Upper lobe of left lung (tissue), 6 donors: ENCODE data around the gene MLXIPL. TPM values are rescaled to one million over a fixed set of nuclear protein-coding genes. Genes with fewer than 3 reads are reported as not detected.

Experiments used
- ATAC-seq, 2 donors: fragments of 200-7000 bp; cut with Tn5 transposase; one replicate each; pipeline ENCODE4 v1.9.1; 2022; ENCODE audit warnings: mild to moderate bottlenecking in 2 of 2, moderate library complexity in 2 of 2; ENCODE audit not compliant: low FRiP score in 2 of 2
- DNase-seq, 2 donors: peaks; one replicate each; pipeline ENCODE4 v3.0.0-alpha.2; 2019 to 2020
- H3K27ac ChIP-seq, 4 donors: fragments of 200-600 bp; sonication (generic); one replicate each; pipeline ENCODE4 v1.5.1; 2016 to 2019
- H3K27me3 ChIP-seq, 4 donors: fragments of 200-600 bp; sonication (generic); one replicate each; pipeline ENCODE4 v1.5.1; 2017 to 2019
- H3K36me3 ChIP-seq, 4 donors: fragments of 200-600 bp; sonication (generic); one replicate each; pipeline ENCODE4 v1.5.1; 2016 to 2019
- H3K4me1 ChIP-seq, 4 donors: fragments of 200-600 bp; sonication (generic); one replicate each; pipeline ENCODE4 v1.5.1; 2018 to 2019
- H3K4me3 ChIP-seq, 4 donors: fragments of 200-600 bp; sonication (generic); one replicate each; pipeline ENCODE4 v1.5.1; 2017 to 2019; ENCODE audit warnings: mild to moderate bottlenecking in 2 of 4, moderate library complexity in 1 of 4
- H3K9me3 ChIP-seq, 4 donors: fragments of 200-600 bp; sonication (generic); one replicate each; pipeline ENCODE4 v1.5.1; 2018 to 2019
- CTCF ChIP-seq, 6 experiments: fragments of 450-650 bp in 4 of 6; fragments of 200-600 bp in 2 of 6; sonication (generic) in 2 of 6; IDR thresholded peaks; one replicate each; pipeline ENCODE4 v1.5.1; 2016 to 2019; ENCODE audit warnings: antibody characterized with exemption in 6 of 6
- EP300 ChIP-seq, 4 donors: sonication (generic); formaldehyde crosslinking; IDR thresholded peaks; one replicate each; pipeline ENCODE4 v1.5.1; 2017; ENCODE audit warnings: antibody characterized with exemption in 4 of 4, control low read depth in 2 of 4
- POLR2A ChIP-seq, 4 donors: fragments of 450-650 bp; IDR thresholded peaks; one replicate each; pipeline ENCODE4 v1.5.1; 2016 to 2017; ENCODE audit warnings: antibody characterized with exemption in 4 of 4, mild to moderate bottlenecking in 2 of 4
- POLR2AphosphoS5 ChIP-seq, 2 donors: sonication (generic); formaldehyde crosslinking; IDR thresholded peaks; one replicate each; pipeline ENCODE4 v1.5.1; 2017; ENCODE audit warnings: antibody characterized with exemption in 2 of 2
- WGBS, 2 donors: methylation state at CpG; one replicate each; pipeline ENCODE4 v1.1.5; 2017 to 2018; 5-methylcytosine and 5-hydroxymethylcytosine counted together
- total RNA-seq, 6 donors: library from RNA; depleted of rRNA in 4 of 6; stranded (reverse); fragments of >200 nt in 4 of 6; gene quantifications; one replicate each; pipeline versions ENCODE4 v1.1.0 to v1.2.1, GENCODE V29; 2016 to 2021
- donor health status: DM: no; HTN: no; CAD: no; lungs with moderate emphysema.
- donor health status: DM: no; HTN: yes; CAD: no; lungs with severe emphysema.

The MLXIPL gene
- total RNA-seq, 6 donors from 2014 or later = 8.1 to 39.8 (median 14.4) TPM

- Histone ChIP-seq H3K4me3 (no peak overlapping the region), H3K4me1 (peaks cover 4 to 22% (median 14%) of the 10 kb centered on the region in 4 donors), H3K27me3 (no peaks in the 10 kb centered on the region), H3K27ac (no peak overlapping the region), H3K9me3 (no peaks in the 10 kb centered on the region), H3K36me3 (no peaks in the 10 kb centered on the region)
- 71 to 74% methylated on average over 11 to 18 of the region's 19 CpGs for WGBS, 2 donors
- ATAC-seq = no peak
- DNase-seq = peak in 1 of 2 donors; percentile 64
- TF ChIP-seq CTCF (IDR thresholded peaks at IDR 0.05) = no peak
- no peak for TF ChIP-seq EP300 (IDR thresholded peaks at IDR 0.05)
- no peak for TF ChIP-seq POLR2AphosphoS5 (IDR thresholded peaks at IDR 0.05)
- no peak for TF ChIP-seq POLR2A (IDR thresholded peaks at IDR 0.05)
These were observed 45.0 kb upstream of the MLXIPL start for GRCh38 chr7:73669288-73669701.

DNA sequence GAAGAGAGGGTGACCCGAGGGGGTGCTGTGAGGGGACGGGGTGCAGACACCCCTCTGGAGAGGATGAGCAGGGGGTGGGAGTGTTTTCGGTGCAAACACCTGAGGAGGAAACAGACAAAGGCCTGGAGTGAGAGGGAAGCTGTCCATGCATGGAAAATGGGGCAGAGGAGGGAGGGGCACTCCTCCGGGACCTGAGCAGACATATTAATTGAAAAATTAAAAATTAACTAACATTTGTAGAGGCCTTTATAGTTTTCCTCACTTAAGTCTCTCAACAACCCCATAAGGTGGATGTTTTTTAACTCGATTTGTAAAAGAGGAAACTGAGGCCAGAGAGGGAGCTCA, 44.5 kb upstream of the MLXIPL start:
- ATAC-seq = no peak
- Histone ChIP-seq H3K27me3 (no peaks in the 10 kb centered on the region), H3K36me3 (no peaks in the 10 kb centered on the region), H3K27ac (no peak overlapping the region), H3K4me3 (peak overlapping the region in 3 of 4 donors; percentile 67 to 72 (median 72)), H3K4me1 (peaks cover 4 to 22% (median 14%) of the 10 kb centered on the region in 4 donors), H3K9me3 (no peaks in the 10 kb centered on the region)
- no peak for DNase-seq
- TF ChIP-seq POLR2AphosphoS5 (IDR thresholded peaks at IDR 0.05) = no peak
- no peak for TF ChIP-seq EP300 (IDR thresholded peaks at IDR 0.05)
- no peak for TF ChIP-seq POLR2A (IDR thresholded peaks at IDR 0.05)
- no peak for TF ChIP-seq CTCF (IDR thresholded peaks at IDR 0.05)
- WGBS, 2 donors = 32 to 37% methylated on average over 5 of the region's 5 CpGs

GRCh38 chr7:73668103-73668885, 44.0 kb upstream of the MLXIPL start:
- ATAC-seq = no peak

DNA sequence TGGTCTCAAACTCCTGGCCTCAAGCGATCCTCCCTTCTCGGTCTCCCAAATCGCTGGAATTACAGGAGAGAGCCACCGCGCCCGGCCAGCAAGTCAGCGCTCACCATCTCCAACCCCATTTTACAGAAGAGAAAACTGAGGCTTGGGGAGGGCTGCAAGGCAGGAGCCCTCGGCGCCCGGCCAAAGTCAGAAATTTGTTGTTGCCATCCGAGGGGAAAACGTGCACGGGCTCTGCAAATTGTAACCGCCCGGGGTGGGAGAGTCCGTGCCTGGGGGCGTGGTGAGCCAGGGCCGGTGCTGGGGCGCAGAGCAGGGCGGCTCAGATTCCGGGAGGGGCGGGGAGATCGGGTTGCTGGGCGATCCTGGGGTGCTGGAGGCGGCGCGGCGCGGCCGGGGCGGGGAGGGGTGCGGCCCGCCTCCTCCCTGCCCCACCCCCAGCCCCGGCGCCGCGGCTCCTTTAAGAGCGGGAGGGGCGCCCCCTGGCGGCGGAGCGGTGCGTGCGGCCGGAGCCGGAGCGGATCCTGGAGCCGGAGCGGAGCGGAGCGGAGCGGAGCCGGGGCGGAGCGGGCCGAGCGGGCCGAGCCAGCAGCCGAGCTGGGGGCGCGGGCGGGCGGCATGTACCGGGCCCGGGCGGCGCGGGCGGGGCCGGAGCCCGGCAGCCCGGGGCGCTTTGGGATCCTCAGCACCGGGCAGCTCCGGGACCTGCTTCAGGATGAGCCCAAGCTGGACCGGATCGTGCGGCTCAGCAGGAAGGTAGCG, 43.2 kb upstream of the MLXIPL start, which contains the start of gene VPS37D:
VPS37D (plus strand) TSS at position 488 of the 759 bp plus-strand sequence; CDS start at position 616, 128 bp downstream.
- DNase-seq (peak; percentile 93 to 99), ATAC-seq (peak; percentile 94 to 98)
- no peaks in the 10 kb centered on the region for H3K36me3 ChIP-seq
- TF ChIP-seq POLR2AphosphoS5 (IDR thresholded peaks at IDR 0.05) (peak in 1 of 2 donors; percentile 14), EP300 (IDR thresholded peaks at IDR 0.05) (peak in 1 of 4 donors; percentile 21), CTCF (IDR thresholded peaks at IDR 0.05) (peak; percentile 93 to 99 (median 98)), POLR2A (IDR thresholded peaks at IDR 0.05) (no peak)
- peak within 1 kb of the TSS; percentile 47 to 72 (median 70) for H3K4me3 ChIP-seq
- peak within 1 kb of the TSS in 1 of 4 donors; percentile 55 for H3K27ac ChIP-seq
- no peaks in the 10 kb centered on the region for H3K9me3 ChIP-seq
- H3K27me3 ChIP-seq = no peaks in the 10 kb centered on the region
- peaks cover 4 to 22% (median 14%) of the 10 kb centered on the region in 4 donors for H3K4me1 ChIP-seq
- WGBS, 2 donors = 9 to 10% methylated on average over 21 to 28 of the region's 79 CpGs

More at GRCh38 chr7:73668103-73668885, 44.0 kb upstream of the MLXIPL start:
- no peak for DNase-seq
- Histone ChIP-seq H3K4me1 (peaks cover 4 to 22% (median 14%) of the 10 kb centered on the region in 4 donors), H3K9me3 (no peaks in the 10 kb centered on the region), H3K36me3 (no peaks in the 10 kb centered on the region), H3K4me3 (peak overlapping the region; percentile 47 to 72 (median 70)), H3K27me3 (no peaks in the 10 kb centered on the region), H3K27ac (peak overlapping the region in 1 of 4 donors; percentile 55)
- WGBS, 2 donors = 4 to 5% methylated on average over 9 to 29 of the region's 52 CpGs
- no peak for TF ChIP-seq EP300 (IDR thresholded peaks at IDR 0.05)
- no peak for TF ChIP-seq POLR2AphosphoS5 (IDR thresholded peaks at IDR 0.05)
- TF ChIP-seq CTCF (IDR thresholded peaks at IDR 0.05) = no peak
- TF ChIP-seq POLR2A (IDR thresholded peaks at IDR 0.05) = no peak
